Measurements from ENCODE around the gene TRIM44.
"Not testable (repeated sequence)": the region's sequence is repeated elsewhere in the genome, so short reads cannot be mapped to it uniquely, and the experiment has no call there.

Gene TRIM44

GRCh38 chr11:35826006-35826405 lies 163.4 kb downstream of the TRIM44 start:
- no peak for DNase-seq

GRCh38 chr11:35826949-35827348 lies 164.4 kb downstream of the TRIM44 start:
- no peak for DNase-seq

- no peak for DNase-seq
Measured at GRCh38 chr11:35836205-35836604, 173.6 kb downstream of the TRIM44 start.

GRCh38 chr11:35838071-35838470 lies 175.5 kb downstream of the TRIM44 start:
- DNase-seq = no peak

DNA sequence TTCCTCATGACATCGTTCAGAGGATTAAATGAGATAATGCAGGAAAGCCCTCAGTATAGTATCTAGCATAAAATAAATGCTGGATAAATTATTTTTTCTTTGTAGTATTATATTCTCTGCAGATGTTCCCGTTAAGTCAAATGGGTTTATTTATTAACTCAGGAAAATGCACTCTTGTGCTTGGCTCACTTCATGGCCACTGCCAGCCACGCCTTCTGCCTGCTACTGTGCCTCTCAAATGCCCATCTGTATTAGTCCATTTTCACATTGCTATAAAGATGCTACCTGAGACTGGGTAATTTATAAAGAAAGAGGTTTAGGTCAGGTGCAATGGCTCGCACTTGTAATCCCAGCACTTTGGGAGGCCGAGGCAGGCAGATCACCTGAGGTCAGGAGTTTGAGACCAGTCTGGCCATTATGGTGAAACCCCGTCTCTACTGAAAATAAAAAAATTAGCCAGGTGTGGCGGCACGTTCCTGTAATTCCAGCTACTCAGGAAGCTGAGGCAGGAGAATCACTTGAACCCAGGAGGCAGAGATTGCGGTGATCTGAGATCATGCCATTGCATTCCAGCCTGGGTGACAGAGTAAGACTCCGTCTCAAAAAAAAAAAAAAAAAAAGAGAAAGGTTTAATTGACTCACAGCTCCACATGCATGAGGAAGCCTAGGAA lies 176.3 kb downstream of the TRIM44 start:
- not testable (repeated sequence) for DNase-seq

- no peak for DNase-seq
Measured at GRCh38 chr11:35839368-35840161, 177.0 kb downstream of the TRIM44 start.

GRCh38 chr11:35841733-35842132 lies 179.2 kb downstream of the TRIM44 start:
- DNase-seq = no peak

DNA sequence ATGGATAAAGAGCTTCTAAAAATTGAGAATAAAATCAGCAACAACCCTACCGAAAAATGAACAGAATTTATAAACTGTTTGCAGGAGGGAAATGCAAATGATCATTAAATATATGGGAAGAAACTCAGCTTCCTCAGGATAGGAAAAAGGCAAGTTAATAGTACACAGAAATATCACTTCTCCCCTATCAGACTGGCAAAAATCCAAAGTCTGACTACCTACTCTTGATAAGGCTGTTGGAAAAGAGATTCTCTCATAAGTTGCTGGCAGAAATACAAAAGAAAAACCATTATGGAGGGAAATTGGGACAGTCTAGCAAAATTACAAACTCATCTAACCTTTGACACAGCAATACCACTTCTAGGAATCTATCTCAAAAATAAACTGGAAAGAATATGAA lies 180.4 kb downstream of the TRIM44 start:
- no peak for DNase-seq

GRCh38 chr11:35844579-35844978 lies 182.0 kb downstream of the TRIM44 start:
- no peak for DNase-seq

DNA sequence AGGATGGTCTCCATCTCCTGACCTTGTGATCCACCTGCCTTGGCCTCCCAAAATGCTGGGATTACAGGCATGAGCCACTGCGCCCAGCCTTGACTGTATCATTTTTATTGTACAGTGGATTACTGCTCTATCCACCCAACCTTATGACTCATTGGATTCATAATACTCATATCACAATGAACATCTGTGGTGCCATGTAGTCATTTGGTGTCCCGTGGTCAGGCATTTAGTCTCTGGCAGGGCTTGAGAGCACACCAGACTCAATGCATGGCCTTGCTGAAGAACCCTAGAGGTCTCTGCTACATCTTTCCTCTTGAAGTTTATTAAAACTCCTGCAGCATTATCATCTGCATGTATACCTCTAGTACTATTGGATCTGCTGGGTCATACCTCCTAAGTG lies 183.3 kb downstream of the TRIM44 start:
- no peak for DNase-seq

- no peak for DNase-seq
Measured at GRCh38 chr11:35846874-35847273, 184.3 kb downstream of the TRIM44 start.

- no peak for DNase-seq
Measured at GRCh38 chr11:35847473-35847872, 184.9 kb downstream of the TRIM44 start.

DNA sequence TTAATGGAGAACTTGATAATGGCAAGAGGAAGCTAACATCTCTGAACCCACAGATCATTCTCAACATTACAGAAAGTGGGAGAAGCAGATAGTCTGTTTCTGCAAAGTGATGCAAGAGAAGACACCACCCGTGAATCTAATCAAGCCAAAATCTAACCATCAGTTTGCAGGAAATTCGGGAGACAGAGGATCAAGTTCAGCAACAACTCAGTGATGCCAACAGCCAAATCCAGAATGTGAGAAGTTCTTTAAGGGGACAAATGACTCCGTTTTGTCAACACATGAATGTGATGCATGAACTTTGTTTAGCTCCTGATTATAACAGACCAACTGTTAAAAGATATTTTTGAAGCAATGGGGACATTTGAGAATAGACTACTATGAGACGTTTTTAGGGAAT lies 186.0 kb downstream of the TRIM44 start:
- no peak for DNase-seq

- DNase-seq = no peak
Measured at GRCh38 chr11:35850191-35850590, 187.6 kb downstream of the TRIM44 start.

DNA sequence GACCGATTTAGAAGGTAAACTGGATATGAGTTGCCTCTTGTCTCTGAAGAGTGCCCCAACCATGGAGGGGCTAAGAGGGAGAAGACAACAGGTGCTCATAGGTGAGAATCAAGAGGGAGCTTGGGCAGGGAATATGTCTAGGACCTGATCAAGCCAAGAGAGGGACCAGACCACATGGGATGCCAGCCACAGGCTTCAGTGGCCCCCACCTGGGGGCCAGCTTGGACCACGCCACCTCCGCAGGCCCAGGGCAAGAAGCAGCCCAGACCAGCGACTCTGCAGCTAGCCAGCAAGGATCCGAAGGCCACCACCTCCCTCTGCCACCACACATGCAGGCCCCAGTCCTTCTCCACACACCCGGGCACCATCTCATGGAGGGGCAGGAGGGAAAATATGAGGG lies 188.8 kb downstream of the TRIM44 start:
- DNase-seq = no peak

DNA sequence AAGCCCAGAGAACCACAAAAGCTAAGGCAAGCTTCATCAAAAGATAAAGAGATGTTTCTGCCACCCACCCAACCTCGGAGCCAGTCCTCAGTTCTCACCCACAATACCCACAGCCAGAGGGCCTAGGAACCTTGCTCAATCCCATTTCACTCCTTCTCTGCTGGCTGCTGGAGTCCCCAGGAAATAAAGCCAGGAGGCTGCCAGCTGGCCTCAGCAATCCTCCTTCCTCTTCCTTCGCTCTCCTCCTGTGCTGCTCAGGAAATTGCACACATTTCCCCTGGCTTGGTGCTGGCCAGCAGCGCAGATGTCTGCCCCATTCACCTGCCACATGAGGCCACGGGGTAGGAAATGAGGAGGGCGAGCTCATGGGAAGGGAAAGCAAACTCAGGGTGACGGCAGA lies 189.5 kb downstream of the TRIM44 start:
- DNase-seq = no peak

GRCh38 chr11:35853971-35854370 lies 191.4 kb downstream of the TRIM44 start:
- no peak for DNase-seq

- DNase-seq = no peak
Measured at GRCh38 chr11:35855671-35856070, 193.1 kb downstream of the TRIM44 start.

- DNase-seq = no peak
Measured at GRCh38 chr11:35856259-35856658, 193.7 kb downstream of the TRIM44 start.

DNA sequence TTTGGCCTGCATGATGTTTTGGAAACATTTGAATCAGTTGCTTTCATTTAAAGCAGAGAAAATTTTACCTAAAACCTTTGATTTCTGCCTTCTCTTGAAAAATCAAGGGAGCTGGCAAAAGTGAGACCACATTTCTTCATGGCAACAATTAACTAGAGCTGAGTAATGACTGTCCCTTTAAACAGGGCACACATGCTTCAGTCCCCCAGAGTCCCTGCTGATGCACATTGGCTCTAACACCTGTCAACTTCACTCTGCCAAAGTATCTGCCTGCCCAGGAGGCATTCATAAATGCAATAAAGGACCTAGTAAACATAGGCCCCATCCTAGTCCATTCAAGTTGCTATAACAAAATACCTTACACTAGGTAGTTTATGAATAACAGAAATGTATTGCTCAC lies 194.2 kb downstream of the TRIM44 start:
- DNase-seq = no peak

- DNase-seq = no peak
Measured at GRCh38 chr11:35857922-35858321, 195.3 kb downstream of the TRIM44 start.

- DNase-seq = no peak
Measured at GRCh38 chr11:35859301-35859700, 196.7 kb downstream of the TRIM44 start.

GRCh38 chr11:35860194-35860593 lies 197.6 kb downstream of the TRIM44 start:
- DNase-seq = not testable (repeated sequence)

DNA sequence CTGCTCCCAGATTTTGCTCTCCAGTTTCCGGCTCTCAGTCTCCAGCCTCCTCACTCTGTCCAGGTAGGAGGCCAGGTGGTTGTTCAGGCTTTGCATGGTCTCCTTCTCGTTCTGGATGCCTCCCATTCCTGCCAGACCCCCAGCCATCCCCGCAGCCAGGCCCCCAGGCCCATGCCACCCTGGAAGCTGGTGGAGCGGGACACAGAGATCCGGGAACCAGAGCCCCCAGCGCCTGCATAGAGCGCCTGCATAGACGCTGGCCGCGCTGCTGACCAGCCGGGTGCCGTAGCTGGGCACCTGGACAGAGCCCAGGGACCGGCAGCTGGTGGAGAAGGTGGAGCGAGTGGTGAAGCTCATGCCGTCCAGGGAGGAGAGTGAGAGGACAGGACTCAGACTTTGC lies 198.6 kb downstream of the TRIM44 start:
- no peak for DNase-seq

DNA sequence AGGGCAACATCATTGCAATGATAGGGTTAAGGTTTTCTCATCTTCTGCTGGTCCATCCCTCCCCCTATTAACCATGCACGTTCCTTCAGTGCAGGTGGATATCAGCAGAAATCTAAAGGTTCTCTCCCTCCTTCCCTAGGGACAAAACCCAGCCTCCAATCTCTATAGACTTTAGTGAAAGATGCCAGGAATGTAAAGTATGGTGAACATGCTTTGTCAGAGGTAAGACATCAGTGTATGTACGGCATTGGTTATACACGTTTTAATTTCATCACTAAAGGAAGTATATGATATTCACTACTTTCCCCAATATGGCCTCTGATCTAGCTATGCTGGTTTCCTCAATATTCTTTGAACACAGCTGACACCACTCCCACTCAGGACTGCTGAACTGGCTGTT lies 200.1 kb downstream of the TRIM44 start:
- no peak for DNase-seq

All from CD4-positive, alpha-beta T cell treated with Interleukin-15 for 1 hour (primary cell).